ENCODE data around the gene GUSB. TPM values are rescaled to one million over a fixed set of nuclear protein-coding genes. Genes with fewer than 3 reads are reported as not detected.

GUSB gene
- total and polyA plus RNA-seq, 2 donors (not counting 3 experiments of a cell fraction or from before 2014, with no cell fraction given): 55.7 to 107 TPM

- no TSS peak for BruUV-seq (replicated peaks)
- H3K9me1 ChIP-seq (replicated peaks; ENCODE audit: control insufficient read depth, extremely low read depth, insufficient read depth, low read length): no peaks in the 10 kb centered on the region
- dilution Hi-C loops (cut with MboI; ENCODE audit: extremely low pct_ligation_motif_present, low sequenced_read_pairs) (no loop called here), intact Hi-C loops (cut with micrococcal nuclease) (no loop called here)
- ChIA-PET POLR2A (no interaction called here), CTCF (no interaction called here)
- no peaks in the 10 kb centered on the region for H3K4me1 ChIP-seq (ENCODE audit: control insufficient read depth, extremely low read depth, insufficient read depth, low read length)
- peaks cover 13 to 16% of the 10 kb centered on the region in 2 experiments for H3K36me3 ChIP-seq (ENCODE audit: control insufficient read depth in 2 of 2, extremely low read depth in 1 of 2, insufficient read depth in 2 of 2, low read length in 2 of 2)
- no peaks in the 10 kb centered on the region for H4K20me1 ChIP-seq (replicated peaks; ENCODE audit: control insufficient read depth, extremely low read depth, insufficient read depth, low read length)
- H2AFZ ChIP-seq (ENCODE audit: low read depth, low read length): no peak overlapping the region
- no peak for TF ChIP-seq JUN (IDR thresholded peaks at IDR 0.05; ENCODE audit: borderline replicate concordance, insufficient read depth, insufficient read length, low read depth)
- TF ChIP-seq POLR2AphosphoS5 (IDR thresholded peaks at IDR 0.05; ENCODE audit: insufficient read depth, low read depth, low read length): no peak
- TF ChIP-seq, protein P1, sequence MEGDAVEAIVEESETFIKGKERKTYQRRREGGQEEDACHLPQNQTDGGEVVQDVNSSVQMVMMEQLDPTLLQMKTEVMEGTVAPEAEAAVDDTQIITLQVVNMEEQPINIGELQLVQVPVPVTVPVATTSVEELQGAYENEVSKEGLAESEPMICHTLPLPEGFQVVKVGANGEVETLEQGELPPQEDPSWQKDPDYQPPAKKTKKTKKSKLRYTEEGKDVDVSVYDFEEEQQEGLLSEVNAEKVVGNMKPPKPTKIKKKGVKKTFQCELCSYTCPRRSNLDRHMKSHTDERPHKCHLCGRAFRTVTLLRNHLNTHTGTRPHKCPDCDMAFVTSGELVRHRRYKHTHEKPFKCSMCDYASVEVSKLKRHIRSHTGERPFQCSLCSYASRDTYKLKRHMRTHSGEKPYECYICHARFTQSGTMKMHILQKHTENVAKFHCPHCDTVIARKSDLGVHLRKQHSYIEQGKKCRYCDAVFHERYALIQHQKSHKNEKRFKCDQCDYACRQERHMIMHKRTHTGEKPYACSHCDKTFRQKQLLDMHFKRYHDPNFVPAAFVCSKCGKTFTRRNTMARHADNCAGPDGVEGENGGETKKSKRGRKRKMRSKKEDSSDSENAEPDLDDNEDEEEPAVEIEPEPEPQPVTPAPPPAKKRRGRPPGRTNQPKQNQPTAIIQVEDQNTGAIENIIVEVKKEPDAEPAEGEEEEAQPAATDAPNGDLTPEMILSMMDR (IDR thresholded peaks at IDR 0.05; ENCODE audit: extremely low read depth in 1 of 2, insufficient read depth in 1 of 2, low read depth in 1 of 2, low read length in 2 of 2): no peak
- no peak for TF ChIP-seq EZH2 (IDR thresholded peaks at IDR 0.05; ENCODE audit: borderline replicate concordance, low read depth, low read length, severe bottlenecking)
- no peak for TF ChIP-seq GATA2 (IDR thresholded peaks at IDR 0.05; ENCODE audit: insufficient read depth, insufficient read length, low read depth, low read length)
- TF ChIP-seq, protein P2, sequence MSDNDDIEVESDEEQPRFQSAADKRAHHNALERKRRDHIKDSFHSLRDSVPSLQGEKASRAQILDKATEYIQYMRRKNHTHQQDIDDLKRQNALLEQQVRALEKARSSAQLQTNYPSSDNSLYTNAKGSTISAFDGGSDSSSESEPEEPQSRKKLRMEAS (IDR thresholded peaks at IDR 0.05; ENCODE audit: insufficient read depth, insufficient read length): no peak
- TF ChIP-seq POLR2A (IDR thresholded peaks at IDR 0.05; ENCODE audit: low read depth, low read length): no peak
- no peak for TF ChIP-seq MYC (IDR thresholded peaks at IDR 0.05; ENCODE audit: low read depth, low read length)
- no peak for TF ChIP-seq FOS (IDR thresholded peaks at IDR 0.05; ENCODE audit: borderline replicate concordance, insufficient read depth, low read length)
- H3K79me2 ChIP-seq (ENCODE audit: control insufficient read depth, insufficient read depth, low read length): no peaks in the 10 kb centered on the region
- no peak for DNase-seq (ENCODE audit: low read depth, low spot score)
- no peaks in the 10 kb centered on the region for H3K9me3 ChIP-seq (replicated peaks; ENCODE audit: control insufficient read depth, insufficient read depth, low read length)
- no peak for FAIRE-seq
- no peak overlapping the region for H3K9ac ChIP-seq (replicated peaks; ENCODE audit: extremely low read depth, insufficient read depth, low read length)
- H3K4me3 ChIP-seq (replicated peaks in 1 of 3; ENCODE audit: insufficient read depth in 1 of 3, low read depth in 1 of 3, low read length in 3 of 3): no peak overlapping the region
- H3K4me2 ChIP-seq (ENCODE audit: insufficient read depth, low read length): no peak overlapping the region
- H3K27ac ChIP-seq (ENCODE audit: insufficient read depth, low read depth, low read length): no peak overlapping the region
- H3K27me3 ChIP-seq (ENCODE audit: control insufficient read depth in 2 of 2, insufficient read depth in 2 of 2, low read length in 2 of 2): no peaks in the 10 kb centered on the region
These were observed 9.0 kb downstream of the GUSB start for GRCh38 chr7:65972976-65973375.
